ENCODE data around the gene CSNK1E.

CSNK1E gene

GRCh38 chr22:38271927-38272372, 45.3 kb downstream of the CSNK1E start:
- no peak for DNase-seq

- DNase-seq = no peak
These were observed 46.1 kb downstream of the CSNK1E start for GRCh38 chr22:38271101-38271500.

GRCh38 chr22:38270091-38270992, 46.9 kb downstream of the CSNK1E start:
- DNase-seq = no peak

- no peak for DNase-seq
These were observed 47.8 kb downstream of the CSNK1E start for GRCh38 chr22:38269466-38269865.

- no peak for DNase-seq
These were observed 50.1 kb downstream of the CSNK1E start for GRCh38 chr22:38267086-38267485.

GRCh38 chr22:38266120-38266519, 51.1 kb downstream of the CSNK1E start:
- no peak for DNase-seq

- no peak for DNase-seq
These were observed 52.9 kb downstream of the CSNK1E start for GRCh38 chr22:38264322-38264843.

- no peak for DNase-seq
These were observed 55.0 kb downstream of the CSNK1E start for GRCh38 chr22:38262051-38262795.

GRCh38 chr22:38260761-38261681, 56.2 kb downstream of the CSNK1E start:
- DNase-seq = no peak

GRCh38 chr22:38259370-38259769, 57.9 kb downstream of the CSNK1E start:
- no peak for DNase-seq

- DNase-seq = no peak
These were observed 58.3 kb downstream of the CSNK1E start for GRCh38 chr22:38258895-38259294.

GRCh38 chr22:38257650-38258250, 59.5 kb downstream of the CSNK1E start:
- no peak for DNase-seq

GRCh38 chr22:38257181-38257580, 60.1 kb downstream of the CSNK1E start:
- DNase-seq = no peak

GRCh38 chr22:38255697-38256096, 61.5 kb downstream of the CSNK1E start:
- DNase-seq = no peak

GRCh38 chr22:38251341-38251692, 65.9 kb downstream of the CSNK1E start:
- DNase-seq = no peak

- DNase-seq = no peak
These were observed 66.4 kb downstream of the CSNK1E start for GRCh38 chr22:38250643-38251340.

GRCh38 chr22:38249803-38250642, 67.2 kb downstream of the CSNK1E start:
- no peak for DNase-seq

GRCh38 chr22:38249301-38249700, 67.9 kb downstream of the CSNK1E start:
- no peak for DNase-seq

GRCh38 chr22:38248280-38248679, 69.0 kb downstream of the CSNK1E start:
- DNase-seq = no peak

- no peak for DNase-seq
These were observed 69.5 kb downstream of the CSNK1E start for GRCh38 chr22:38247713-38248112.

GRCh38 chr22:38246692-38247091, 70.5 kb downstream of the CSNK1E start:
- no peak for DNase-seq
